Thoracic aorta (tissue), 2 donors: ENCODE data around the gene CCDC8. TPM values are rescaled to one million over a fixed set of nuclear protein-coding genes. Genes with fewer than 3 reads are reported as not detected.

Experiments
- ATAC-seq: fragments of 150-250 bp; one replicate; pipeline ENCODE4 v1.8.0; 2017; ENCODE audit warnings: low read depth; ENCODE audit not compliant: insufficient number of reproducible peaks, low FRiP score
- DNase-seq: peaks from one replicate; pipeline ENCODE4 v3.0.0-alpha.2; 2020; ENCODE audit warnings: low spot score
- H3K27ac ChIP-seq, 2 donors: fragments of 200-600 bp; sonication (generic); 1 replicate in 1 of 2; 2 replicates in 1 of 2; pipeline ENCODE4 v1.5.1; 2016; ENCODE audit warnings: mild to moderate bottlenecking in 2 of 2, moderate library complexity in 2 of 2
- H3K27me3 ChIP-seq: fragments of 200-600 bp; sonication (generic); replicated peaks from 2 replicates; pipeline ENCODE4 v1.6.0; 2016; ENCODE audit warnings: mild to moderate bottlenecking; ENCODE audit not compliant: insufficient read depth
- H3K36me3 ChIP-seq: fragments of 200-600 bp; sonication (generic); one replicate; pipeline ENCODE4 v1.5.1; 2016
- H3K4me1 ChIP-seq, 2 donors: fragments of 200-600 bp; sonication (generic); 1 replicate in 1 of 2; 2 replicates in 1 of 2; pipeline versions ENCODE4 v1.5.1 to v1.6.0; 2016; ENCODE audit warnings: low read depth in 2 of 2, mild to moderate bottlenecking in 1 of 2; ENCODE audit not compliant: control insufficient read depth in 1 of 2
- H3K4me3 ChIP-seq: fragments of 200-600 bp; sonication (generic); 2 replicates; pipeline ENCODE4 v1.5.1; 2016; ENCODE audit warnings: mild to moderate bottlenecking
- H3K9me3 ChIP-seq: fragments of 200-600 bp; sonication (generic); 2 replicates; pipeline ENCODE4 v1.5.1; 2016
- CTCF ChIP-seq: fragments of 200-600 bp; sonication (generic); IDR thresholded peaks from one replicate; pipeline ENCODE4 v1.5.1; 2019; ENCODE audit warnings: antibody characterized with exemption
- total RNA-seq, 2 donors: library from RNA; depleted of rRNA; stranded (reverse); fragments of >200 nt; gene quantifications; one replicate each; pipeline versions ENCODE4 v1.1.0 to v1.2.3, GENCODE V29; 2016

The CCDC8 gene
- total RNA-seq, 2 donors from 2014 or later = 22.6 to 23.0 TPM

- Histone ChIP-seq H3K4me3 (no peak overlapping the region), H3K27me3 (no peaks in the 10 kb centered on the region), H3K9me3 (no peaks in the 10 kb centered on the region), H3K36me3 (peaks cover 39% of the 10 kb centered on the region), H3K27ac (no peak overlapping the region), H3K4me1 (peaks cover 10 to 15% of the 10 kb centered on the region in 2 donors)
- DNase-seq (no peak), ATAC-seq (no peak)
- no peak for TF ChIP-seq CTCF
Observed at GRCh38 chr19:46384396-46384795, 29.0 kb downstream of the CCDC8 start.

GRCh38 chr19:46383846-46384245 is 29.5 kb downstream of the CCDC8 start:
- H3K27me3 ChIP-seq = no peaks in the 10 kb centered on the region
- peaks cover 13 to 21% of the 10 kb centered on the region in 2 donors for H3K4me1 ChIP-seq
- DNase-seq (no peak), ATAC-seq (no peak)
- H3K4me3 ChIP-seq = no peak overlapping the region
- no peaks in the 10 kb centered on the region for H3K9me3 ChIP-seq
- no peak for TF ChIP-seq CTCF
- peaks cover 36% of the 10 kb centered on the region for H3K36me3 ChIP-seq
- no peak overlapping the region for H3K27ac ChIP-seq

- H3K27ac ChIP-seq = no peak overlapping the region
- no peak for ATAC-seq
- H3K4me1 ChIP-seq = peaks cover 18 to 26% of the 10 kb centered on the region in 2 donors
- H3K9me3 ChIP-seq = no peaks in the 10 kb centered on the region
- DNase-seq = no peak
- no peaks in the 10 kb centered on the region for H3K27me3 ChIP-seq
- H3K36me3 ChIP-seq = peaks cover 31% of the 10 kb centered on the region
- no peak for TF ChIP-seq CTCF
- H3K4me3 ChIP-seq = no peak overlapping the region
Observed at GRCh38 chr19:46383171-46383815, 30.1 kb downstream of the CCDC8 start.

GRCh38 chr19:46381756-46382345 is 31.5 kb downstream of the CCDC8 start:
- Histone ChIP-seq H3K9me3 (no peaks in the 10 kb centered on the region), H3K27ac (peak overlapping the region; percentile 7 to 11), H3K36me3 (peaks cover 28% of the 10 kb centered on the region), H3K4me1 (peaks cover 20 to 35% of the 10 kb centered on the region in 2 donors), H3K4me3 (no peak overlapping the region), H3K27me3 (no peaks in the 10 kb centered on the region)
- ATAC-seq (no peak), DNase-seq (no peak)
- TF ChIP-seq CTCF = no peak

GRCh38 chr19:46381346-46381745 is 32.0 kb downstream of the CCDC8 start:
- Histone ChIP-seq H3K36me3 (peaks cover 33% of the 10 kb centered on the region), H3K4me1 (peaks cover 20 to 35% of the 10 kb centered on the region in 2 donors), H3K27me3 (no peaks in the 10 kb centered on the region), H3K9me3 (no peaks in the 10 kb centered on the region), H3K4me3 (no peak overlapping the region), H3K27ac (peak overlapping the region; percentile 7 to 11)
- no peak for TF ChIP-seq CTCF
- ATAC-seq (no peak), DNase-seq (no peak)
